ENCODE results near the gene SUMO3. TPM values are rescaled to one million over a fixed set of nuclear protein-coding genes. Genes with fewer than 3 reads are reported as not detected.

Gene SUMO3
- total and polyA plus RNA-seq, 2 of the 4 experiments (the other 2 are of a cell fraction), result 64.9 to 101 TPM

- no peak overlapping the region for H2BK5ac ChIP-seq (ENCODE audit: low read depth, low read length, poor library complexity, severe bottlenecking)
- H3K4ac ChIP-seq (ENCODE audit: low read depth, low read length), result no peak overlapping the region
- ATAC-seq (ENCODE audit: low read depth), result no peak
- H3K9ac ChIP-seq (ENCODE audit: low read depth, low read length), result no peak overlapping the region
- peaks cover 65% of the 10 kb centered on the region for H4K20me1 ChIP-seq (ENCODE audit: insufficient read depth, low read length)
- intact Hi-C loops (cut with micrococcal nuclease) (no loop called here), in situ Hi-C loops (cut with MboI; ENCODE audit: low sequenced_read_pairs) (no loop called here), dilution Hi-C loops (cut with HindIII; ENCODE audit: low sequenced_read_pairs, unreplicated experiment) (no loop called here)
- H4K5ac ChIP-seq (ENCODE audit: low read depth, low read length), result no peak overlapping the region
- no peak overlapping the region for H2AK5ac ChIP-seq (ENCODE audit: low read depth, low read length)
- H2AK9ac ChIP-seq (replicated peaks; ENCODE audit: low read depth, low read length, poor library complexity), result no peak overlapping the region
- no peaks in the 10 kb centered on the region for H3K9me3 ChIP-seq (ENCODE audit: control insufficient read depth, insufficient read depth, low read length)
- H2BK120ac ChIP-seq (ENCODE audit: low read depth, low read length), result no peak overlapping the region
- H3K36me3 ChIP-seq (ENCODE audit: control insufficient read depth, insufficient read depth, low read length), result peaks cover 5% of the 10 kb centered on the region
- 93% methylated on average over 2 of the region's 5 CpGs; no CpG with 5 or more reads in 1 of the 2 experiments for WGBS, 2 experiments (ENCODE audit: extremely low coverage in 2 of 2, insufficient read length in 1 of 2)
- no peaks in the 10 kb centered on the region for H3K27me3 ChIP-seq (ENCODE audit: control insufficient read depth, insufficient read depth, low read length)
- no peak overlapping the region for H3K56ac ChIP-seq (ENCODE audit: extremely low read depth, insufficient read depth, low read length)
- H3K4me2 ChIP-seq (ENCODE audit: low read depth, low read length), result no peak overlapping the region
- H3K27ac ChIP-seq (ENCODE audit: insufficient read depth, low read length), result no peak overlapping the region
- no peak overlapping the region for H3K23ac ChIP-seq (ENCODE audit: low read depth, low read length)
- ChIA-PET CTCF (no interaction called here), POLR2A (ENCODE audit: unreplicated experiment) (no interaction called here)
- peaks cover 3% of the 10 kb centered on the region for H3K9me1 ChIP-seq (ENCODE audit: insufficient read depth, low read length)
- TF ChIP-seq RAD21 (IDR thresholded peaks at IDR 0.05; ENCODE audit: low read length), result no peak
- no peak for TF ChIP-seq RFX5 (IDR thresholded peaks at IDR 0.05; ENCODE audit: low read depth, low read length)
- TF ChIP-seq NFE2L2 (IDR thresholded peaks at IDR 0.05; ENCODE audit: low read depth, low read length), result no peak
- TF ChIP-seq POLR2A (IDR thresholded peaks at IDR 0.05; ENCODE audit: low read depth, low read length), result no peak
- TF ChIP-seq USF2 (IDR thresholded peaks at IDR 0.05; ENCODE audit: low read depth, low read length), result no peak
- TF ChIP-seq FOS (IDR thresholded peaks at IDR 0.05; ENCODE audit: low read depth, low read length), result no peak
- no peak for TF ChIP-seq CTCF (conservative IDR thresholded peaks at IDR 0.05; ENCODE audit: low read depth, low read length)
- no peak for TF ChIP-seq MAZ (IDR thresholded peaks at IDR 0.05; ENCODE audit: borderline replicate concordance, low read depth, low read length)
- H3K14ac ChIP-seq (replicated peaks; ENCODE audit: low read depth, low read length), result no peak overlapping the region
- no peak overlapping the region for H2BK15ac ChIP-seq (ENCODE audit: low read depth, low read length)
- no peak overlapping the region for H2AFZ ChIP-seq (replicated peaks; ENCODE audit: low read length, poor library complexity)
- peaks cover 3% of the 10 kb centered on the region; the same call in 1 of the 2 replicates for H3K4me1 ChIP-seq (ENCODE audit: control insufficient read depth, insufficient read depth, low read length)
- no peak overlapping the region for H3K4me3 ChIP-seq (ENCODE audit: insufficient read depth, low read depth, low read length)
- DNase-seq, result no peak
- BruUV-seq (replicated peaks), result no TSS peak
- peaks cover 45 to 74% of the 10 kb centered on the region in 2 experiments for H3K79me1 ChIP-seq (ENCODE audit: low read depth in 1 of 2, low read length in 2 of 2)
- no peak overlapping the region for H4K91ac ChIP-seq (ENCODE audit: insufficient read depth, low read depth, low read length)
- no peak overlapping the region for H3K18ac ChIP-seq (ENCODE audit: low read depth, low read length)
- H4K8ac ChIP-seq (ENCODE audit: low read depth in 2 of 2, low read length in 2 of 2), result no peak overlapping the region
- no peak overlapping the region for H2BK20ac ChIP-seq (ENCODE audit: low read depth, low read length)
Observed at GRCh38 chr21:44791246-44791645, 26.6 kb downstream of the SUMO3 start.

All from IMR-90 (cell line).